ENCODE results near the gene CHD2.

Gene CHD2

GRCh38 chr15:93063262-93063671, 163.1 kb downstream of the CHD2 start:
- no peaks in the 10 kb centered on the region for H3F3A ChIP-seq (ENCODE audit: insufficient read depth, low read length)
- peaks cover 16% of the 10 kb centered on the region; the same call in 1 of the 2 replicates for H3K27me3 ChIP-seq (ENCODE audit: insufficient read depth, low read length)
- TF ChIP-seq EZH2 (IDR thresholded peaks at IDR 0.05; ENCODE audit: borderline replicate concordance, low read length) = no peak
- no peak for TF ChIP-seq CTCF (IDR thresholded peaks at IDR 0.05; ENCODE audit: low read length)
- no peak overlapping the region for H3K27ac ChIP-seq (ENCODE audit: low read depth, low read length, poor library complexity, severe bottlenecking)
- no peaks in the 10 kb centered on the region for H3K4me1 ChIP-seq (ENCODE audit: insufficient read depth, low read length, severe bottlenecking)
- no peaks in the 10 kb centered on the region for H4K20me1 ChIP-seq (ENCODE audit: insufficient read depth, low read length)
- H3K9me3 ChIP-seq (ENCODE audit: low read length) = no peaks in the 10 kb centered on the region
- H3K4me3 ChIP-seq (ENCODE audit: low read depth, low read length, poor library complexity, severe bottlenecking) = no peak overlapping the region
- no peaks in the 10 kb centered on the region for H3K79me2 ChIP-seq (ENCODE audit: insufficient read depth, low read length)
- no peaks in the 10 kb centered on the region for H3K9me2 ChIP-seq (ENCODE audit: low read depth, low read length)
- no peak overlapping the region for H3K9ac ChIP-seq (ENCODE audit: low read length)
- H3K4me2 ChIP-seq (ENCODE audit: low read length) = no peak overlapping the region
- H3K36me3 ChIP-seq (ENCODE audit: insufficient read depth, low read length) = no peaks in the 10 kb centered on the region
- H2AFZ ChIP-seq (ENCODE audit: low read length) = no peak overlapping the region

GRCh38 chr15:93063796-93064690, 163.9 kb downstream of the CHD2 start:
- no peak overlapping the region for H3K27ac ChIP-seq (ENCODE audit: low read depth, low read length, poor library complexity, severe bottlenecking)
- H3F3A ChIP-seq (ENCODE audit: insufficient read depth, low read length) = no peaks in the 10 kb centered on the region
- no peak overlapping the region for H3K9ac ChIP-seq (ENCODE audit: low read length)
- TF ChIP-seq EZH2 (IDR thresholded peaks at IDR 0.05; ENCODE audit: borderline replicate concordance, low read length) (no peak), CTCF (IDR thresholded peaks at IDR 0.05; ENCODE audit: low read length) (no peak)
- H2AFZ ChIP-seq (ENCODE audit: low read length) = no peak overlapping the region
- no peaks in the 10 kb centered on the region for H3K79me2 ChIP-seq (ENCODE audit: insufficient read depth, low read length)
- H3K4me2 ChIP-seq (ENCODE audit: low read length) = no peak overlapping the region
- H3K9me2 ChIP-seq (ENCODE audit: low read depth, low read length) = no peaks in the 10 kb centered on the region
- peaks cover 16% of the 10 kb centered on the region; the same call in 1 of the 2 replicates for H3K27me3 ChIP-seq (ENCODE audit: insufficient read depth, low read length)
- H4K20me1 ChIP-seq (ENCODE audit: insufficient read depth, low read length) = no peaks in the 10 kb centered on the region
- no peaks in the 10 kb centered on the region for H3K36me3 ChIP-seq (ENCODE audit: insufficient read depth, low read length)
- no peaks in the 10 kb centered on the region for H3K4me1 ChIP-seq (ENCODE audit: insufficient read depth, low read length, severe bottlenecking)
- no peak overlapping the region for H3K4me3 ChIP-seq (ENCODE audit: low read depth, low read length, poor library complexity, severe bottlenecking)
- H3K9me3 ChIP-seq (ENCODE audit: low read length) = no peaks in the 10 kb centered on the region

GRCh38 chr15:93065641-93066045, 165.5 kb downstream of the CHD2 start:
- Histone ChIP-seq H3K9me2 (ENCODE audit: low read depth, low read length) (no peaks in the 10 kb centered on the region), H4K20me1 (ENCODE audit: insufficient read depth, low read length) (no peaks in the 10 kb centered on the region), H3K4me1 (ENCODE audit: insufficient read depth, low read length, severe bottlenecking) (no peaks in the 10 kb centered on the region)

More at GRCh38 chr15:93065641-93066045, 165.5 kb downstream of the CHD2 start:
- Histone ChIP-seq H3K27me3 (ENCODE audit: insufficient read depth, low read length) (peaks cover 16% of the 10 kb centered on the region; the same call in 1 of the 2 replicates), H3K4me3 (ENCODE audit: low read depth, low read length, poor library complexity, severe bottlenecking) (no peak overlapping the region), H3K36me3 (ENCODE audit: insufficient read depth, low read length) (no peaks in the 10 kb centered on the region), H3K27ac (ENCODE audit: low read depth, low read length, poor library complexity, severe bottlenecking) (no peak overlapping the region), H3F3A (ENCODE audit: insufficient read depth, low read length) (no peaks in the 10 kb centered on the region), H3K79me2 (ENCODE audit: insufficient read depth, low read length) (no peaks in the 10 kb centered on the region), H3K9me3 (ENCODE audit: low read length) (no peaks in the 10 kb centered on the region), H2AFZ (ENCODE audit: low read length) (no peak overlapping the region), H3K4me2 (ENCODE audit: low read length) (no peak overlapping the region), H3K9ac (ENCODE audit: low read length) (no peak overlapping the region)
- no peak for TF ChIP-seq CTCF (IDR thresholded peaks at IDR 0.05; ENCODE audit: low read length)
- TF ChIP-seq EZH2 (IDR thresholded peaks at IDR 0.05; ENCODE audit: borderline replicate concordance, low read length) = no peak

All from OCI-LY1 (cell line).